Epithelial cell of esophagus (primary cell): Measurements from ENCODE around the gene ENHO.

ENCODE experiments used
- DNase-seq: peaks from one replicate; pipeline ENCODE4 v3.0.0; 2010; ENCODE audit warnings: low read depth
- H3K4me3 ChIP-seq: 2 replicates; pipeline ENCODE4 v1.5.1; 2011; ENCODE audit warnings: mild to moderate bottlenecking, low read length, control low read depth
- CTCF ChIP-seq: IDR thresholded peaks from 2 replicates; pipeline ENCODE4 v1.5.1; 2011; ENCODE audit warnings: low read depth, mild to moderate bottlenecking, low read length, control low read depth, inconsistent platforms; ENCODE audit not compliant: insufficient read depth; ENCODE audit errors: missing control alignments

The ENHO gene

GRCh38 chr9:34552606-34552981, 29.8 kb upstream of the ENHO start:
- no peak for TF ChIP-seq CTCF
- H3K4me3 ChIP-seq, result no peak overlapping the region
- no peak for DNase-seq

- no peak overlapping the region for H3K4me3 ChIP-seq
- no peak for DNase-seq
- TF ChIP-seq CTCF, result no peak
These were observed 29.2 kb upstream of the ENHO start for GRCh38 chr9:34551751-34552605.

- H3K4me3 ChIP-seq, result no peak overlapping the region
- no peak for TF ChIP-seq CTCF
- DNase-seq, result no peak
These were observed 28.0 kb upstream of the ENHO start for GRCh38 chr9:34550681-34551270.

- TF ChIP-seq CTCF, result no peak
- no peak for DNase-seq
- no peak overlapping the region for H3K4me3 ChIP-seq
These were observed 27.4 kb upstream of the ENHO start for GRCh38 chr9:34550016-34550680.

- TF ChIP-seq CTCF, result no peak
- no peak overlapping the region for H3K4me3 ChIP-seq
- DNase-seq, result no peak
These were observed 26.6 kb upstream of the ENHO start for GRCh38 chr9:34549407-34549732.

GRCh38 chr9:34547960-34548611, 25.3 kb upstream of the ENHO start:
- TF ChIP-seq CTCF, result peak; percentile 92
- peak; percentile 61 for DNase-seq
- H3K4me3 ChIP-seq, result no peak overlapping the region
